NK-92 treated with Interleukin-12 subunit alpha and Interleukin-12 subunit beta, amount 100 ng/mL, for 24 hours (cell line): ENCODE results near the gene SLC25A20.
"Not testable (repeated sequence)": the region's sequence is repeated elsewhere in the genome, so short reads cannot be mapped to it uniquely, and the experiment has no call there.

Experiments used
- DNase-seq: peaks from one replicate; lab custom pipeline; 2025; lab: John Stamatoyannopoulos, UW

SLC25A20 gene

DNA sequence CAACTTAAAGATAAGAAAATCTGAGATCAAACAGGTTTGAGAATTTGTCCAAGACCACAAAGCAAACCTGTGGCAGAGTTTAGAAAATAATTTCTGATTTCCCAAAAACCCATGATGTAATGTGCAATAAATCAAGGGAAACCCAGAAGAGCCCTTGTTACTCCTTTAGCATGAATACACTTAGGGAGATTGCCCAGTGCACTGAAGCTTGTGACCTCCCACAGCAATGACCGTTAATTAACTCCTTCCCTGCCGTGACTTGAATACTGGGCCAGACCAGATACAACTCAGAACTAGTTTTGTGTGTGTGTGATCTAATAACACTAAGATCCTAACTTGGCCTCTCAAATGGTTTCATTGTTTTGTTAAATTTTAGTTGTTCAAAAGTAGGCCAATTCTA lies 53.5 kb downstream of the SLC25A20 start:
- no peak for DNase-seq

DNA sequence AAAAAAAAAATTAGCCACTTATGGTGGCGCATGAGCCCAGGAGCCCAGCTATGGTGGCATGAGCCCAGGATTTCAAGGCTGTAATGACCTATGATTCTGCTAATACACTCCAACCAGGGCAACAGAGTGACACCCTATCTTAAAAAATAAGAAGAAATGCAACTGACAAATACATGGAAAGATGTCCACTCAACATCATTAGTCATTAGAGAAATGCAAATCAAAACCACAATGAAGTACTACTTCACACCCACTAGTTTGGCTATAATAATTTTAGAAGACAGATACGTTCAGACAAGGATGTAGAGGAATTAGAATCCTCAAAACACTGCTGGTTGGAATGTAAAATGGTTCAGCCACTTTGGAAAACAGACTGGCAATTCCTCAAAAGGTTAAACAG lies 61.5 kb downstream of the SLC25A20 start:
- no peak for DNase-seq

DNA sequence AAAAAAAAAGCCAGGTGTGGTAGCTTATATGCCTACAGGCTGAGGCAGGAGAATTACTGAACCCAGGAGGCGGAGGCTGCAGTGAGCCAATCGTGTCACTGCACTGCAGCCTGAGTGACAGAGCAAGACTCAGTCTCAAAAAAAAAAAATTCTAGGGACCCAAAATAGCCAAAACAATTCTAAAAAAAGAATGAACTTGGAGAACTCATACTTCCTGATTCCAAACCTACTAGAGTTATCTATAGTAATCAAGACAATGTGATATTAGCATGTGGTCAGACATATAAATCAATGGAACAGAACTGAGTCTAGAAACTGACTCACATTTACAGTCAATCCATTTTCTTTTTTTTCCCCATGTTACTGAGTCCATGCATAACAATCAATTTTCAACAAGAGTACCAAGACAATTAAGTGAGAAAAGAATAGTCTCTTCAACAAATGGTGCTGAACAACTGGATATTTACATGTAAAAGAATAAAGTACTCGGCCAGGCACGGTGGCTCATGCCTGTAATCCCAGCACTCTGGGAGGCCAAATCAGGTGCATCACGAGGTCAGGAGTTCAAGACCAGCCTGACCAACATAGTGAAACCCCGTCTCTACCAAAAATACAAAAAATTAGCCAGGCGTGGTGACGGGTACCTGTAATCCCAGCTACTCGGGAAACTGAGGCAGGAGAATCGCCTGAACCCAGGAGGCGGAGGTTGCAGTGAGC lies 62.9 kb downstream of the SLC25A20 start:
- no peak for DNase-seq

DNA sequence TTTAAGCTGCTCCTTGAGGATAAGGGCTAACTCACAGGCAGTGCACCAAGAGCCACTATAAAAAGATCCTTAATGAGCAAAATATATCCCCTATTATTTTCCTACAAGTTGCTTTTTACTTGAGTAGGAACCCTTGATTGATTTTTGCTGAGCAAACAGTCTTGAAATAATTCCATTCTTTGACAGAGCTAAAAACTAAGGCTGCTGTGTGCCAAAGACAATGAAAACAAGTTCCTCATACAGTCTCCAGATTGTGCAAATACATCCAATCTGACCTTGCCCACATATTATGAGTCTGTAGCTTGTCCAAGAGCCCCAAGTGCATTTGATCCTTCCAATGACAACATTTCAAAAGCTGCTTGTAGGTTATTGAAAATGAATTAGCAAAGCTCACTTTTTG lies 66.0 kb downstream of the SLC25A20 start:
- no peak for DNase-seq

DNA sequence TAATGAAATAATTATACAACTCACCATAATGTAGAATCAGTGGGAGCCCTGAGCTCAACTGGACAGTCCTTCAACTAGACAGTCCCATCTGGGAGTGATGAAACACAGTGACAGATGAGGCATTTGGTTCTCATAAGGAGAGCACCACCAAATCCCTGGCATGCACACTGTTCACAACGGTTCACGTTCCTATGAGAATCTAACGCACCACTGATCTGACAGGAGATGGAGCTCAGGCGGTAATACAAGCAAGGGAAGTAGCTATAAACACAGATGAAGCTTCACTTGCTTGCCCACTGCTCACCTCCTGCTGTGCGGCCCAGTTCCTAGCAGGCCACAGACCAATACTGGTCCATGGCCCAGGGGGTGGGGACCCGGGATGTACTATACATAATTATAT lies 68.0 kb downstream of the SLC25A20 start:
- DNase-seq, result no peak

DNA sequence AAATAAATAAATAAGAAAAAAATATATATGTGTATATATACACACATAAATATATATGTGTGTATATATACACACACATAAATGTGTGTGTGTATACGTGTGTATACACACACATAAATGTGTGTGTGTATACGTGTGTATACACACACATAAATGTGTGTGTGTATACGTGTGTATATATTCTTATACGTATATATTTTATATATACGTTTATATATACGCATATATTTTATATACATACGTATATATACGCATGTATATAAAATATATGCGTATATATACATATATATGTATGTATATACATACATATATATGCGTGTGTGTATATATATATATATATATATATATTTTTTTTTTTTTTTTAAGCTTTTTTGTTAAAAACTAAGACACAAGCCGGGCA lies 69.2 kb downstream of the SLC25A20 start:
- DNase-seq, result not testable (repeated sequence)

DNA sequence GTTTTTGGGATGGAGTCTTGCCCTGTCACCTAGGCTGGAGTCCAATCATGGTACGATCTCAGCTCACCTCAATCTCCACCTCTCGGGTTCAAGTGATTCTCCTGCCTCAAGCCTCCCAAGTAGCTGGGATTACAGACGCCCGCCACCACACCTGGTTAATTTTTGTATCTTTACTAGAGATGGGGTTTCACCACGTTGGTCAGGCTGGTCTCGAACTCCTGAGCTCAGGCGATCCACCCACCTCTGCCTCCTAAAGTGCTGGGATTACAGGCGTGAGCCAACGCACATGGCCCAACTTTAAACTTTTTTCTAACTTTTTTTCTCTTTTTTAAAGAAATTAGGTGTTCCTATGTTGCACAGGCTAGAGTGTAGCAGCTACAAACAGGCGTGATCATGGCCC lies 70.8 kb downstream of the SLC25A20 start:
- not testable (repeated sequence) for DNase-seq

DNA sequence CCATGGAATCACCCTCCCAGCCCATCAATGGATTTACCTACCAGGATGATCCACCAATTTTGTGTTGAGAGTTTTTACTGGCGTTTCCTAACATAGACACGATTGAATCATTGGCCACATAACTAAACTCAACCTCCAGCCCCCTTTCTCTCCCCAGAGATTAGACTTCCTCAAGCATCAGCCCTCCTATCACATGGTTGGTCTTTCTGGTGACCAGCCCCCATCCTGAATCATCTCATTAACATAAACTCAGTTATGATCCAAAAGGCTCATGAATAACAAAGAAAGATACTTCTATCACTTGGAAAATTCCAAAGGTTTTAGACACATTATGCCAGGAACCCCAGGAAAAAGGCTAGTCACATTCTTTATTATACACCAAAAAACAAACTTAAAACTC lies 72.2 kb downstream of the SLC25A20 start:
- DNase-seq, result no peak

DNA sequence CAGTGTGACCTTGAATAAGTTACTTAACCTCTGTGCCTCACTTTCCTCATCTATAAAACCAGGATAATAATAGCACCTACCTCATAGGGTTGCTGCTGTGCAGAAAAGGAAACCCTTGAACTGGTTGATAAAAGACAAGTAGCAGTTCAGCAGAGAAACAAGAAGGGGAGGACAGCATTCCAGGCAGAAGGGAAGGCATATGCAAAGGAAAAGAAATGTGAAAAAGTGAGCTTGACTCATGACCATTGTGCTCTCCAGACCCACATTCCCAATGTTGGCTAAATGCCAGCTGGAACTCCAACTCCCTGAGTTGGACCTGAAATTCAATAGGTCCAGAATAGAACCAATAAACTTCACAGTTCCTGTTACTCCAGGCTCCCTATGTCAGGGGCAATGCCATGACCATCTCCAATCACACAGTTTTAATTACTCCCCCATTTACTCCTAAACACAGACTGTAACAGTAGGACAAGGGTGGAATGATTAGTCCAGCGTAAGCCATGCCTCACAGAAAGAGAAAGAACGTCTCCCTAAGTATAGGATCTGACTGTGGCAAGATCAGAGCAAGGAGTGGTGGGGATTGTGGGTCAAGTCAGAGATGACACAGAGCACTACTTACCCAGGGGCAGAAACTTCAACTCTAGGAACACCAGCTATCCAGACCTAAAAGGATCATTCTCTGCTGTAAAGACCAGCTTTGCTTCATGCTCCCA lies 77.9 kb downstream of the SLC25A20 start:
- DNase-seq, result no peak

DNA sequence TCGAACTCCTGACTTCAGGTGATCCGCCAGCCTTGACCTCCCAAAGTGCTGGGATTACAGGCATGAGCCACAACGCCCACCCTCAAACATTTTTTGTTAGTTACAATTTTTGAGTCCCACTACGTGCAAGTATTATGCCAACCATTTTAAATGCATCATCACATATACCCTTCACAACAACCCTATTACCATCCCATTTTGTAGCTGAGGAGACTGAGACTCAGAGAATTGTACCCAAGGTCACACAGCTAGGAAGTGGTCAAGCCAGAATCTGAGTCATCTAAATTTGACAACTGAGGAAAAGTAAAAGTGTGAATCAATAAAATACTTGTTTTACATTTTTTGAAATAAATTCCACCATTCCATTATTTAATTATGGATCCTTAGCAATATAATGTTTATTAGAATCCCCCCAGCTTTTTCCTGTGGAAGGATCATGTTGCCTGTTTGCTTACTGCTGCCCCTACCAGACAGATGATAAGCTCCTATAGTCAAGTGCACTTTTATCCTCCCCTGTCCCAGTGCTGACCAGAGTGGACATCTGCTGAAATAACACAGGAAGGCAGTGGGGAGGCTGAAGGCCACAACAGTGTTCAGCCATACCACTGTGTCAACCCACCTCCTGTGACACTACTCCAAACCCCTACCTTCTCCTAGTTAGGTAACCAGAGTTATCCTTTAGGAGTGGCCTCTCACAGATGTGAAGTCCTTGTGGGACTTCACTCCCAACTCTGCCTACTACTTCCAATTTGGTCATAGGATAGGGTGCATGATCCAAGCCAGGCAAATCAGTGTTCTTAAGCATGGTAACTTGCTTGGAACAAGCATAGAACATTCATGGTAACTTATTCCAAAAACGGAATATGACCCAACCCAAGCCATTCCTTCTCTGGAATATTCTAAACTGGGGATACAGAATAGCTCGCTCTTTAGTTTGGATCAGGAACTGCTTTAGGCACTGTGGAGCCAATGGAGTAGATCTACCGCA lies 79.2 kb downstream of the SLC25A20 start:
- no peak for DNase-seq

DNA sequence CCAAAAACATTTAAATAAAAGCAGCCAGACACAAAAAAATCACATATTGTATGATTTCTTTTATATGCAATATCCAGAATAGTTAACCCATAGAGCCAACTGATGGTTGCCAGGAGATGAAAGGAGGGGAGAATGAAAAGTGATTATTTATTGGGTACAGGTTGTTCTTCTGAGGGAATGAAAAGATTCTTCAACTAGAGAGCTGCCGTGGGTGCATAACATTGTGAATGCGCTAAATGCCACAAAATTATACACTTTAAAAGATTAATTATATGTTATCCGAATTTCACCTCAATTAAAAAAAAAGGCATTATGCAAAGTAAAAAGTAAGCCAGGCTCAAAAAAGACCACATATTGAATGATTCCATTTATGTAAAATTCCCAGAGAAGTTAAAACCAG lies 87.2 kb downstream of the SLC25A20 start:
- no peak for DNase-seq
